ENCODE results near the gene MAT2B.
A peak's percentile ranks its signal among the peaks of the same experiment; 100 is the strongest.

The MAT2B gene

DNA sequence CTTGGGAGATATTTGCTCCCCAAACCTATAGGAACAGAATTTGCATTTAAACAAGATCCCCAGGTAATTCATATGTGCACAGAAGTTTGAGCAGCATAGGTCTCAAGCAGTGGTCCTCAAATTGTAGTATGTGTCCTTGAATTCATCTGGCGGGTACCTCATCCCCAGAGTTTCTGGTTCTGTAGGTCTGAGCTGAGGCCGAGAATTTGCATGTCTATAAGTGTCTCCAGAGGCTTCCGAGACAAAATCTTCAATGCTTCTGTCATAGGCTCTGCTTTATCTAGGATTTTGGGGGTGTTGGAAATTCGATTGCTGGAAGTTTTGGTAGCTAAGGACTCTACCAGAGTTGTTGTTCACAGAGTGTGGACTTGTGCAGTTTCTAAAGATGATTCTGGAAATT is 38.6 kb downstream of the MAT2B start:
- DNase-seq (ENCODE audit: low read depth in 2 of 2), result no peak
- H3K4me3 ChIP-seq (replicated peaks in 1 of 2; ENCODE audit: low read depth in 2 of 2, low read length in 2 of 2), result no peak overlapping the region
- TF ChIP-seq, protein P1, sequence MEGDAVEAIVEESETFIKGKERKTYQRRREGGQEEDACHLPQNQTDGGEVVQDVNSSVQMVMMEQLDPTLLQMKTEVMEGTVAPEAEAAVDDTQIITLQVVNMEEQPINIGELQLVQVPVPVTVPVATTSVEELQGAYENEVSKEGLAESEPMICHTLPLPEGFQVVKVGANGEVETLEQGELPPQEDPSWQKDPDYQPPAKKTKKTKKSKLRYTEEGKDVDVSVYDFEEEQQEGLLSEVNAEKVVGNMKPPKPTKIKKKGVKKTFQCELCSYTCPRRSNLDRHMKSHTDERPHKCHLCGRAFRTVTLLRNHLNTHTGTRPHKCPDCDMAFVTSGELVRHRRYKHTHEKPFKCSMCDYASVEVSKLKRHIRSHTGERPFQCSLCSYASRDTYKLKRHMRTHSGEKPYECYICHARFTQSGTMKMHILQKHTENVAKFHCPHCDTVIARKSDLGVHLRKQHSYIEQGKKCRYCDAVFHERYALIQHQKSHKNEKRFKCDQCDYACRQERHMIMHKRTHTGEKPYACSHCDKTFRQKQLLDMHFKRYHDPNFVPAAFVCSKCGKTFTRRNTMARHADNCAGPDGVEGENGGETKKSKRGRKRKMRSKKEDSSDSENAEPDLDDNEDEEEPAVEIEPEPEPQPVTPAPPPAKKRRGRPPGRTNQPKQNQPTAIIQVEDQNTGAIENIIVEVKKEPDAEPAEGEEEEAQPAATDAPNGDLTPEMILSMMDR (IDR thresholded peaks at IDR 0.05; ENCODE audit: low read depth, low read length), result no peak

DNA sequence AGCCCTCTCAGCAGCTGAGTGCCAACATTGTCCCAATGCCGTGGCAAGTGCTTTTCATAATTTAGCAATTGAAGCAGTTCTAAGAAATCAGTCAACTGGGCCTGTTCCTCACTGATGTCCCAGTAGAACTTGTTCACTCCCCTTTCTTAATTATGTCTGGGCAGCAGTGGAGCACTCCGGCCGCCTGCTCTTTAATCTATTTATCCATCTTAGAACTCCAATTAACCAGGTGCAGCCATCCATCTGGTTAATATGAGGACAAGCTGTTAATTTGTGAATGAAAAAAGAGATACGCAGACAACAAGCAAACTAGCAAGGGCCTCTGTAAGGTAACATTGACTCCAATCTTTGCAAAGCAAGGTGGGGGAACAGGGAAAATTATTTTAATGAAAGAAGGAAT is 39.4 kb downstream of the MAT2B start:
- H3K4me3 ChIP-seq (replicated peaks in 1 of 2; ENCODE audit: low read depth in 2 of 2, low read length in 2 of 2), result no peak overlapping the region
- TF ChIP-seq, protein P1 (IDR thresholded peaks at IDR 0.05; ENCODE audit: low read depth, low read length), result no peak
- DNase-seq (ENCODE audit: low read depth in 2 of 2), result no peak

DNA sequence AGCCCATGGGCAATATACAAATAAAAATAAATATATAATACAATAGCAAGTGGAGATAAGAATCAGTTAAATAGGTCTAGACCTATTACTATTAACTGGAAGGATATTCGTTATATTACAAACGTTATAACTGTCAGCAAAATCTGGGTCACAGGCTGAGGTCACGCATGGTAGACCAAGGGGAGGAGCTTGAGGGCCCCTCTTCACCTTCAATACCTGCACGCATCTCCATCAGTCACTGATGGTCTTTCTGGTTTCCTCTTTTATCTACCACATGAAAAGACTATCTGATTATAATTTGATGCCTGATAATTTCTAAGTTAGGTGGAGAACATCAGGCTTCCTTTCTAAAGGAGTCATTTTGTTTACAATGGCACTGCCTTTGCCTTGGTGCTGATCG is 43.2 kb downstream of the MAT2B start:
- no peak for DNase-seq (ENCODE audit: low read depth in 2 of 2)
- TF ChIP-seq, protein P1 (IDR thresholded peaks at IDR 0.05; ENCODE audit: low read depth, low read length), result no peak
- H3K4me3 ChIP-seq (replicated peaks in 1 of 2; ENCODE audit: low read depth in 2 of 2, low read length in 2 of 2), result no peak overlapping the region

DNA sequence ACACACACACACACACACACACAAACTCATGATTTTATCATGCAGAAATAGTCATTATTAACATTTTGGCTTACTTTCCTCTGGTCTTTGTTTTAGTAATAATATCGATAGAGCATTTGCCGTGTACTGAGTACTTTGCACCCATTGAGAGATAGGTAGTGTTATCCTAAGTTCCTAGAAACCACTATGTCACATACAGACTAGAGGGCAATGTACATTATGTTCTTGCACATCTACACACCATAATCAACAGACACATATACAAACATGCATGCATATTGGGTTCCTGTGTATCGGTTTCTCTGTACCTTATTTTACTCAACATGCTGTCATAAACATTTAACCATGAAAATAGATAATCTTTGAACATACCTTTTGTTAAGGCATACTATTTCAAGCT is 45.7 kb downstream of the MAT2B start:
- DNase-seq (ENCODE audit: low read depth in 2 of 2), result no peak
- TF ChIP-seq, protein P1 (IDR thresholded peaks at IDR 0.05; ENCODE audit: low read depth, low read length), result no peak
- H3K4me3 ChIP-seq (replicated peaks in 1 of 2; ENCODE audit: low read depth in 2 of 2, low read length in 2 of 2), result no peak overlapping the region

DNA sequence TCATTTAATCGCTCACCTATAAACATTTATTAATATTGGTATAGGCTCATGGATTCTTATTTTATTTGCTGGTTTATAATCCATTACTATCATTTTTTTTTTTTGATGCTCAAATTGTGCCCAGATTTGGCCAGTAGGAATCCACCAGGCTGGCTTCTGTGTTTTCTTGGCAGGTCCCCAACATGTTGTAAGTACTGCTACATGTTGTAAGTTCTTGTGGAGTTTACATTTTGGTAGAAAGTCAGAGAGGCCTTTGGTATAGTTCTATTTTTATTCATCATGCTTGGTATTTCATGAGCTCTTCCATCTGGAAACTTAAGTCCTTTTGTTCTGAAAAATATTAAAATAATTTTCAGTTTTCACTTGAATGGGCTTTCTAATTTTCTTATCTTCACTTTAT is 47.1 kb downstream of the MAT2B start:
- peak in 1 of 2 donors; percentile 45 for DNase-seq (ENCODE audit: low read depth in 2 of 2)
- H3K4me3 ChIP-seq (replicated peaks in 1 of 2; ENCODE audit: low read depth in 2 of 2, low read length in 2 of 2), result no peak overlapping the region
- TF ChIP-seq, protein P1 (IDR thresholded peaks at IDR 0.05; ENCODE audit: low read depth, low read length), result no peak

DNA sequence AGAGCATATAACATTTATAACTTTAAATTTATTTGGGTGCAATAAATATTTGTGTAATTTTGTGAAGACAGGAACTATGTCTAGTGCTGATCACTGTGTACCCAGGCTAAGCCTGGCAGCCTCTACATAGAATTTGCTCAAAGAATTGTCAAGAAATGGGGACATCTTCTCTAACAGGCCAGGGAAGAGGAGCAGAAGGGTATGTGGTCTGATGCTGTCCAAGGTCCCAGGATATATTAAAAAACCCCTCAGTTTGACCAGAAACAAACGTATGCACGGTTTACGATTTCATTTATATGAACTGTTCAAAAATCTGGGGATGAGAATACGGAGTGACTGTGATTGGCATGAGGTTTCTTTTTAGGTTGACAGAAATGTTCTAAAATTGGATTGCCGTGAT is 55.9 kb downstream of the MAT2B start:
- DNase-seq (ENCODE audit: low read depth in 2 of 2), result no peak
- no peak overlapping the region for H3K4me3 ChIP-seq (replicated peaks in 1 of 2; ENCODE audit: low read depth in 2 of 2, low read length in 2 of 2)
- TF ChIP-seq, protein P1 (IDR thresholded peaks at IDR 0.05; ENCODE audit: low read depth, low read length), result no peak

DNA sequence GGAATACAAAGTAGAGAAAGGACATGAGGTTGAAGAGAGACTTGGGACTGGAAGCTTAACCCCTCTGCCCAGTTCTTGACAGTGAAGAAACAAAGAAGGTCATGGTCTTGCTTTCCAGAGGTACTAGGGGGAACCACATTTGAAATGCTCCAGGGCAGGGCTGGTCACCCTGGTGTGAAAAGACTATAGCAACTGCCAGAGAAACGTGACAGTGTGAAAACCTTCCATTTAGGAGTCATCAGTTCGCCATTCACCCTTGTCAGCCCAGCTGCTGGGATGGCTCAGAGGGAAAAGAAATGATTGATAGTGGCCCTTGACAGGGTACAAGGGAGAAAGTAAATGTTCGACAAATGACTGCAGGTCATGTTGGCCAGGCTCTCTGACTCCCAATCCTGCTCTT is 56.7 kb downstream of the MAT2B start:
- no peak overlapping the region for H3K4me3 ChIP-seq (replicated peaks in 1 of 2; ENCODE audit: low read depth in 2 of 2, low read length in 2 of 2)
- TF ChIP-seq, protein P1 (IDR thresholded peaks at IDR 0.05; ENCODE audit: low read depth, low read length), result no peak
- DNase-seq (ENCODE audit: low read depth in 2 of 2), result no peak

All from cardiac fibroblast (primary cell).